ENCODE measurements around the gene EBPL.

GRCh38 chr13:49678191-49678914 lies 12.9 kb downstream of the EBPL start:
- TF ChIP-seq CTCF (IDR thresholded peaks at IDR 0.05) (no peak), POLR2A (IDR thresholded peaks at IDR 0.05) (no peak)

Data from heart left ventricle (tissue), 13 donors.